NT2/D1 (cell line): ENCODE measurements around the gene H2BK1.

Source experiments
- DNase-seq: peaks from one replicate; pipeline ENCODE4 v3.0.0-alpha.2; 2011; ENCODE audit warnings: low read depth, low spot score
- H3K27me3 ChIP-seq: 2 replicates; pipeline ENCODE4 v1.6.0; 2011; ENCODE audit warnings: mild to moderate bottlenecking; ENCODE audit not compliant: insufficient read length, insufficient read depth
- H3K36me3 ChIP-seq: 2 replicates; pipeline ENCODE4 v1.6.1; 2011; ENCODE audit warnings: mild to moderate bottlenecking, low read length, mixed read lengths; ENCODE audit not compliant: insufficient read depth, insufficient read length
- H3K4me1 ChIP-seq: 2 replicates; pipeline ENCODE4 v1.5.1; 2011; ENCODE audit not compliant: insufficient read depth, insufficient read length
- H3K4me3 ChIP-seq: 2 replicates; pipeline ENCODE4 v1.5.1; 2011; ENCODE audit warnings: low read depth; ENCODE audit not compliant: insufficient read length
- H3K9ac ChIP-seq: 2 replicates; pipeline ENCODE4 v1.6.0; 2011; ENCODE audit warnings: low read depth; ENCODE audit not compliant: insufficient read length
- H3K9me3 ChIP-seq: 2 replicates; pipeline ENCODE4 v1.5.1; 2011; ENCODE audit warnings: mild to moderate bottlenecking, low read length; ENCODE audit not compliant: insufficient read depth
- SUZ12 ChIP-seq: IDR thresholded peaks from 2 replicates; pipeline ENCODE4 v1.6.1; 2011; ENCODE audit not compliant: insufficient read length, insufficient read depth; ENCODE audit errors: extremely low read depth
- YY1 ChIP-seq: IDR thresholded peaks from 2 replicates; pipeline ENCODE4 v1.6.1; 2011; ENCODE audit not compliant: insufficient read length, insufficient read depth
- ZNF274 ChIP-seq: IDR thresholded peaks from 2 replicates; pipeline ENCODE4 v1.6.1; 2011; ENCODE audit warnings: mild to moderate bottlenecking, low read depth, low read length

H2BK1 gene

GRCh38 chr7:151178831-151179230, 31.5 kb downstream of the H2BK1 start:
- peaks cover 4% of the 10 kb centered on the region for H3K4me1 ChIP-seq
- H3K4me3 ChIP-seq = no peak overlapping the region
- DNase-seq = no peak
- H3K9me3 ChIP-seq = peaks cover 15% of the 10 kb centered on the region; the same call in 1 of the 2 replicates
- peaks cover 4% of the 10 kb centered on the region for H3K27me3 ChIP-seq
- TF ChIP-seq SUZ12 (no peak), ZNF274 (no peak), YY1 (no peak)
- H3K36me3 ChIP-seq = no peaks in the 10 kb centered on the region
- no peak overlapping the region for H3K9ac ChIP-seq

GRCh38 chr7:151178236-151178635, 32.1 kb downstream of the H2BK1 start:
- DNase-seq = no peak
- no peak overlapping the region for H3K4me3 ChIP-seq
- H3K36me3 ChIP-seq = no peaks in the 10 kb centered on the region
- no peak overlapping the region for H3K9ac ChIP-seq
- peaks cover 4% of the 10 kb centered on the region for H3K4me1 ChIP-seq
- no peak for TF ChIP-seq YY1
- no peak for TF ChIP-seq ZNF274
- TF ChIP-seq SUZ12 = no peak
- H3K9me3 ChIP-seq = peaks cover 21% of the 10 kb centered on the region; the same call in 1 of the 2 replicates
- peaks cover 4% of the 10 kb centered on the region for H3K27me3 ChIP-seq

- no peak for DNase-seq
- Histone ChIP-seq H3K36me3 (no peaks in the 10 kb centered on the region), H3K27me3 (peaks cover 8% of the 10 kb centered on the region), H3K4me1 (peaks cover 4% of the 10 kb centered on the region), H3K4me3 (no peak overlapping the region), H3K9ac (no peak overlapping the region), H3K9me3 (peaks cover 30% of the 10 kb centered on the region; the same call in 1 of the 2 replicates)
- TF ChIP-seq ZNF274 (no peak), SUZ12 (no peak), YY1 (no peak)
Observed at GRCh38 chr7:151177310-151177709, 33.0 kb downstream of the H2BK1 start.

GRCh38 chr7:151176401-151176800, 33.9 kb downstream of the H2BK1 start:
- Histone ChIP-seq H3K9me3 (peaks cover 36% of the 10 kb centered on the region; the same call in 1 of the 2 replicates), H3K4me3 (no peak overlapping the region), H3K4me1 (peaks cover 4% of the 10 kb centered on the region), H3K27me3 (peaks cover 8% of the 10 kb centered on the region), H3K36me3 (no peaks in the 10 kb centered on the region), H3K9ac (no peak overlapping the region)
- TF ChIP-seq ZNF274 (no peak), SUZ12 (no peak), YY1 (no peak)
- no peak for DNase-seq

GRCh38 chr7:151175793-151176311, 34.4 kb downstream of the H2BK1 start:
- Histone ChIP-seq H3K27me3 (peaks cover 8% of the 10 kb centered on the region), H3K9ac (no peak overlapping the region), H3K9me3 (peaks cover 36% of the 10 kb centered on the region; the same call in 1 of the 2 replicates), H3K36me3 (no peaks in the 10 kb centered on the region), H3K4me1 (peaks cover 4% of the 10 kb centered on the region), H3K4me3 (no peak overlapping the region)
- DNase-seq = no peak
- TF ChIP-seq YY1 (no peak), ZNF274 (no peak), SUZ12 (no peak)

GRCh38 chr7:151175047-151175792, 35.1 kb downstream of the H2BK1 start:
- Histone ChIP-seq H3K4me1 (peaks cover 4% of the 10 kb centered on the region), H3K9ac (no peak overlapping the region), H3K4me3 (no peak overlapping the region), H3K36me3 (no peaks in the 10 kb centered on the region), H3K27me3 (peaks cover 12% of the 10 kb centered on the region), H3K9me3 (peaks cover 36% of the 10 kb centered on the region; the same call in 1 of the 2 replicates)
- no peak for TF ChIP-seq SUZ12
- no peak for TF ChIP-seq ZNF274
- no peak for TF ChIP-seq YY1
- no peak for DNase-seq

GRCh38 chr7:151174246-151175046, 35.8 kb downstream of the H2BK1 start:
- TF ChIP-seq ZNF274 (no peak), YY1 (no peak), SUZ12 (no peak)
- H3K9ac ChIP-seq = no peak overlapping the region
- H3K4me1 ChIP-seq = peaks cover 4% of the 10 kb centered on the region
- no peaks in the 10 kb centered on the region for H3K36me3 ChIP-seq
- no peak for DNase-seq
- peaks cover 36% of the 10 kb centered on the region; the same call in 1 of the 2 replicates for H3K9me3 ChIP-seq
- H3K4me3 ChIP-seq = no peak overlapping the region
- peaks cover 19% of the 10 kb centered on the region for H3K27me3 ChIP-seq
